ENCODE results near the gene ITPK1. TPM values are rescaled to one million over a fixed set of nuclear protein-coding genes. Genes with fewer than 3 reads are reported as not detected.

Gene ITPK1
- polyA plus RNA-seq, 1 of the 3 experiments (the other 2 are of a cell fraction): 23.2 TPM

DNA sequence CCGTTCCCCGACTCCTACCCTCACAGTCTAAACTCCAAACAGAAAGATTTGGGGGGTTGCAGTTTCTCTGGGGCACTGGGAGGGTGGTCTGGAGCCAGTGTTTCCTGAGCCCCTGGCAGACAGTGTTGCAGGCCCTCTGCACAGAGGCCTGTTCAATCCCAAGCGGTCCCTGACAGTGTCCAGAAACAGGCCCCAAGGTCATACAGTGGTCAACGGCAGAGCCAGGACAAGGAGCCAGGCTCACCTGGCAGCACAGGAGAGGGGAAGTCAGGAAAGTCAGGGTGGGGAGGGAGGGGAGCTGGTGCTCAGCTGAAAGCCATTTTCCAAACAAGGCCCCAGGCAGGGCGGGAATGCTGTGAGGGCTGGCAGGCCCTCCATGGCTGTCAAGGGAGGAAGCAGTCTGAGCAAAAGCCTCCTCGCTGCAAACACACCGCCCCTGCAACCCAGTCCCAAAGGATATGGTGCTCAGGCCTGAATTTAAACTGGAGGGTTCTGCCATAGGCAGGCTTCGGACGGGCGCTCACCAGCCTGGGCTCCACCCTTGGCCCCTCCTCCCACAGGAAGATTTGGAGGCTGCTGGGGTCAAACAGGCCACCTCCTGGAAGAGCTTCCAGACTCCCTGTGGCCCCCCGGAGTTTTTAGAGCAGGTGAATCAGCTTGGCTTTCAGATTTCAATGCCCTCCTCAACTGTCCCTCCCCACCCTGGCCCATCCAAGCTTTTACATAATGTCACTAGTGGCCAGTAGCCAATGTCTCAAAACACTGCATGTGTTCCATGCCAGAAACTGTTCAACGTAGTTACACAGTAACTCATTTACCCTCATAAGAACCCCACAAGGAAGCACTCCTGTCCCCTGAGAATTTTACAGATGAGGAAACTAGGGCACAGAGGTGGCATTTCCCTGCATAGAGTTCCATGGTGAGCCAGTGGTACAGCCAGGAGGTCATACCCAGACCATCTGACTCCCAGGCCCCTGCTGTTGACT, 151.3 kb downstream of the ITPK1 start:
- Histone ChIP-seq H3F3A (replicated peaks; ENCODE audit: insufficient read depth) (no peaks in the 10 kb centered on the region), H3K27me3 (ENCODE audit: insufficient read depth) (no peaks in the 10 kb centered on the region), H3K4me2 (no peak overlapping the region), H3K36me3 (replicated peaks in 1 of 2; ENCODE audit: control insufficient read depth in 1 of 2, insufficient read depth in 2 of 2, low read length in 1 of 2) (no peaks in the 10 kb centered on the region), H3K9me2 (no peaks in the 10 kb centered on the region), H3K9ac (no peak overlapping the region), H3K79me2 (ENCODE audit: insufficient read depth) (no peaks in the 10 kb centered on the region), H4K20me1 (ENCODE audit: insufficient read depth) (no peaks in the 10 kb centered on the region), H3K4me3 (ENCODE audit: low read depth in 2 of 2, low read length in 1 of 2) (no peak overlapping the region), H3K9me3 (no peaks in the 10 kb centered on the region), H3K27ac (ENCODE audit: low read depth in 2 of 2, low read length in 1 of 2) (peak overlapping the region in 1 of 2 experiments; percentile 97; a peak in 2 of 4 replicates), H3K4me1 (ENCODE audit: control insufficient read depth in 1 of 2, insufficient read depth in 2 of 2, low read depth in 1 of 2, low read length in 1 of 2) (peaks cover 3 to 61% of the 10 kb centered on the region in 2 experiments; a peak in 3 of 4 replicates), H2AFZ (ENCODE audit: low read depth) (no peak overlapping the region)
- peak; percentile 77 for DNase-seq
- ChIA-PET POLR2A (interaction anchor here (0.7 to 1.6 kb wide), 4 partner anchors 10 to 45 kb away, joined by 3 to 5 read pairs (median 4); no protein-coding TSS in a partner anchor), CTCF (interaction anchor here (0.9 to 3.6 kb wide), 7 partner anchors 9 to 166 kb away, joined by 3 to 16 read pairs (median 5); no protein-coding TSS in a partner anchor)
- TF ChIP-seq, protein P1, sequence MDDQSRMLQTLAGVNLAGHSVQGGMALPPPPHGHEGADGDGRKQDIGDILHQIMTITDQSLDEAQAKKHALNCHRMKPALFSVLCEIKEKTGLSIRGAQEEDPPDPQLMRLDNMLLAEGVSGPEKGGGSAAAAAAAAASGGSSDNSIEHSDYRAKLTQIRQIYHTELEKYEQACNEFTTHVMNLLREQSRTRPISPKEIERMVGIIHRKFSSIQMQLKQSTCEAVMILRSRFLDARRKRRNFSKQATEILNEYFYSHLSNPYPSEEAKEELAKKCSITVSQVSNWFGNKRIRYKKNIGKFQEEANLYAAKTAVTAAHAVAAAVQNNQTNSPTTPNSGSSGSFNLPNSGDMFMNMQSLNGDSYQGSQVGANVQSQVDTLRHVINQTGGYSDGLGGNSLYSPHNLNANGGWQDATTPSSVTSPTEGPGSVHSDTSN (IDR thresholded peaks at IDR 0.05): no peak
- TF ChIP-seq USF2 (IDR thresholded peaks at IDR 0.05; ENCODE audit: borderline replicate concordance, low read depth, low read length) (no peak), POLR2AphosphoS5 (IDR thresholded peaks at IDR 0.05; ENCODE audit: low read depth, low read length) (no peak), FOXJ3 (CRISPR knock-in tag; IDR thresholded peaks at IDR 0.05) (peak; percentile 81), EP300 (IDR thresholded peaks at IDR 0.05; ENCODE audit: borderline replicate concordance in 1 of 2, low read depth in 1 of 2, low read length in 1 of 2) (peak in 1 of 2 experiments; percentile 88; a peak in 2 of 4 replicates), RFX5 (IDR thresholded peaks at IDR 0.05; ENCODE audit: low read length) (no peak), RCOR1 (IDR thresholded peaks at IDR 0.05; ENCODE audit: low read length) (0 out of 2 replicates have a peak, but pooled peaks have one; percentile 16)
- 86% methylated on average over 10 of the region's 12 CpGs for WGBS (ENCODE audit: low lambda C conversion rate)

- no peaks in the 10 kb centered on the region for H3K27me3 ChIP-seq (ENCODE audit: insufficient read depth)
- TF ChIP-seq, protein P1 (IDR thresholded peaks at IDR 0.05): no peak
- no peak for TF ChIP-seq IRF3 (IDR thresholded peaks at IDR 0.05; ENCODE audit: low read depth, low read length)
- no peak for TF ChIP-seq TCF12 (IDR thresholded peaks at IDR 0.05)
- TF ChIP-seq CTCF (IDR thresholded peaks at IDR 0.05): no peak
- TF ChIP-seq CHD2 (IDR thresholded peaks at IDR 0.05; ENCODE audit: low read length, partially characterized antibody): no peak
- TF ChIP-seq TAF1 (IDR thresholded peaks at IDR 0.05; ENCODE audit: borderline replicate concordance, low read depth, low read length): no peak
- H3F3A ChIP-seq (replicated peaks; ENCODE audit: insufficient read depth): no peaks in the 10 kb centered on the region
- WGBS (ENCODE audit: low lambda C conversion rate): 77% methylated on average over 10 of the region's 14 CpGs
- no peaks in the 10 kb centered on the region for H3K9me2 ChIP-seq
- no peak overlapping the region for H3K9ac ChIP-seq
- H3K27ac ChIP-seq (ENCODE audit: low read depth in 2 of 2, low read length in 1 of 2): peak overlapping the region in 1 of 2 experiments; percentile 97; a peak in 2 of 4 replicates
- no peaks in the 10 kb centered on the region for H3K36me3 ChIP-seq (replicated peaks in 1 of 2; ENCODE audit: control insufficient read depth in 1 of 2, insufficient read depth in 2 of 2, low read length in 1 of 2)
- ChIA-PET CTCF (interaction anchor here (1.1 to 3.6 kb wide), 6 partner anchors 12 to 277 kb away, joined by 3 to 16 read pairs (median 5); no protein-coding TSS in a partner anchor), POLR2A (interaction anchor here (0.6 to 1.6 kb wide), 5 partner anchors 11 to 150 kb away, joined by 3 to 4 read pairs (median 4); no protein-coding TSS in a partner anchor)
- H3K9me3 ChIP-seq: no peaks in the 10 kb centered on the region
- H3K4me2 ChIP-seq: no peak overlapping the region
- DNase-seq: no peak
- H2AFZ ChIP-seq (ENCODE audit: low read depth): no peak overlapping the region
- no peaks in the 10 kb centered on the region for H4K20me1 ChIP-seq (ENCODE audit: insufficient read depth)
- H3K4me1 ChIP-seq (ENCODE audit: control insufficient read depth in 1 of 2, insufficient read depth in 2 of 2, low read depth in 1 of 2, low read length in 1 of 2): peaks cover 3 to 67% of the 10 kb centered on the region in 2 experiments; a peak in 3 of 4 replicates
- H3K79me2 ChIP-seq (ENCODE audit: insufficient read depth): no peaks in the 10 kb centered on the region
- H3K4me3 ChIP-seq (ENCODE audit: low read depth in 2 of 2, low read length in 1 of 2): no peak overlapping the region
Observed at GRCh38 chr14:92963301-92964123, 152.2 kb downstream of the ITPK1 start.

Data from SK-N-SH (cell line).